ENCODE data around the gene TXN.

TXN gene

GRCh38 chr9:110251212-110251611, 5.1 kb downstream of the TXN start:
- H3K9ac ChIP-seq (ENCODE audit: low read depth, low read length) = no peak overlapping the region
- peaks cover 14% of the 10 kb centered on the region for H3K36me3 ChIP-seq (ENCODE audit: insufficient read depth, low read length)
- H3K4me1 ChIP-seq (ENCODE audit: insufficient read depth, low read length) = peaks cover 3% of the 10 kb centered on the region; the same call in 1 of the 2 replicates
- no peaks in the 10 kb centered on the region for H3K9me3 ChIP-seq (ENCODE audit: control insufficient read depth, insufficient read depth, low read length)

GRCh38 chr9:110249603-110250002, 6.7 kb downstream of the TXN start:
- no peak overlapping the region for H3K9ac ChIP-seq (ENCODE audit: low read depth, low read length)
- H3K36me3 ChIP-seq (ENCODE audit: insufficient read depth, low read length) = peaks cover 20% of the 10 kb centered on the region
- peaks cover 3% of the 10 kb centered on the region; the same call in 1 of the 2 replicates for H3K4me1 ChIP-seq (ENCODE audit: insufficient read depth, low read length)

GRCh38 chr9:110248361-110248760, 7.9 kb downstream of the TXN start:
- Histone ChIP-seq H3K9ac (ENCODE audit: low read depth, low read length) (no peak overlapping the region), H3K36me3 (ENCODE audit: insufficient read depth, low read length) (peaks cover 21% of the 10 kb centered on the region), H3K9me3 (ENCODE audit: control insufficient read depth, insufficient read depth, low read length) (no peaks in the 10 kb centered on the region), H3K4me1 (ENCODE audit: insufficient read depth, low read length) (0 out of 2 replicates have a peak, but pooled peaks cover 3% of the 10 kb centered on the region)

More at GRCh38 chr9:110249603-110250002, 6.7 kb downstream of the TXN start:
- H3K9me3 ChIP-seq (ENCODE audit: control insufficient read depth, insufficient read depth, low read length) = no peaks in the 10 kb centered on the region

GRCh38 chr9:110246214-110246613, 10.1 kb downstream of the TXN start:
- Histone ChIP-seq H3K9me3 (ENCODE audit: control insufficient read depth, insufficient read depth, low read length) (no peaks in the 10 kb centered on the region), H3K9ac (ENCODE audit: low read depth, low read length) (no peak overlapping the region), H3K36me3 (ENCODE audit: insufficient read depth, low read length) (peaks cover 28% of the 10 kb centered on the region), H3K4me1 (ENCODE audit: insufficient read depth, low read length) (peaks cover 4% of the 10 kb centered on the region; the same call in 1 of the 2 replicates)

- H3K36me3 ChIP-seq (ENCODE audit: insufficient read depth, low read length) = peaks cover 24% of the 10 kb centered on the region
- H3K4me1 ChIP-seq (ENCODE audit: insufficient read depth, low read length) = peaks cover 4% of the 10 kb centered on the region; the same call in 1 of the 2 replicates
- no peaks in the 10 kb centered on the region for H3K9me3 ChIP-seq (ENCODE audit: control insufficient read depth, insufficient read depth, low read length)
- no peak overlapping the region for H3K9ac ChIP-seq (ENCODE audit: low read depth, low read length)
Observed at GRCh38 chr9:110244616-110245015, 11.7 kb downstream of the TXN start.

GRCh38 chr9:110241858-110242321, 14.4 kb downstream of the TXN start:
- H3K9me3 ChIP-seq (ENCODE audit: control insufficient read depth, insufficient read depth, low read length) = no peaks in the 10 kb centered on the region
- peaks cover 4% of the 10 kb centered on the region; the same call in 1 of the 2 replicates for H3K4me1 ChIP-seq (ENCODE audit: insufficient read depth, low read length)
- peaks cover 18% of the 10 kb centered on the region for H3K36me3 ChIP-seq (ENCODE audit: insufficient read depth, low read length)
- no peak overlapping the region for H3K9ac ChIP-seq (ENCODE audit: low read depth, low read length)

GRCh38 chr9:110241260-110241857, 14.9 kb downstream of the TXN start:
- no peak overlapping the region for H3K9ac ChIP-seq (ENCODE audit: low read depth, low read length)
- peaks cover 4% of the 10 kb centered on the region; the same call in 1 of the 2 replicates for H3K4me1 ChIP-seq (ENCODE audit: insufficient read depth, low read length)
- H3K9me3 ChIP-seq (ENCODE audit: control insufficient read depth, insufficient read depth, low read length) = no peaks in the 10 kb centered on the region; the same call in 1 of the 2 replicates
- H3K36me3 ChIP-seq (ENCODE audit: insufficient read depth, low read length) = peaks cover 15% of the 10 kb centered on the region

GRCh38 chr9:110240198-110240597, 16.1 kb downstream of the TXN start:
- Histone ChIP-seq H3K4me1 (ENCODE audit: insufficient read depth, low read length) (peaks cover 4% of the 10 kb centered on the region; the same call in 1 of the 2 replicates), H3K9ac (ENCODE audit: low read depth, low read length) (no peak overlapping the region), H3K36me3 (ENCODE audit: insufficient read depth, low read length) (peaks cover 11% of the 10 kb centered on the region), H3K9me3 (ENCODE audit: control insufficient read depth, insufficient read depth, low read length) (peaks cover 5% of the 10 kb centered on the region; the same call in 1 of the 2 replicates)

GRCh38 chr9:110228321-110228720, 28.0 kb downstream of the TXN start:
- H3K36me3 ChIP-seq (ENCODE audit: insufficient read depth, low read length) = no peaks in the 10 kb centered on the region
- no peak overlapping the region for H3K9ac ChIP-seq (ENCODE audit: low read depth, low read length)
- H3K9me3 ChIP-seq (ENCODE audit: control insufficient read depth, insufficient read depth, low read length) = no peaks in the 10 kb centered on the region
- H3K4me1 ChIP-seq (ENCODE audit: insufficient read depth, low read length) = no peaks in the 10 kb centered on the region

- Histone ChIP-seq H3K9ac (ENCODE audit: low read depth, low read length) (no peak overlapping the region), H3K4me1 (ENCODE audit: insufficient read depth, low read length) (no peaks in the 10 kb centered on the region), H3K9me3 (ENCODE audit: control insufficient read depth, insufficient read depth, low read length) (no peaks in the 10 kb centered on the region), H3K36me3 (ENCODE audit: insufficient read depth, low read length) (no peaks in the 10 kb centered on the region)
Observed at GRCh38 chr9:110224583-110224982, 31.7 kb downstream of the TXN start.

- no peaks in the 10 kb centered on the region for H3K36me3 ChIP-seq (ENCODE audit: insufficient read depth, low read length)
- no peaks in the 10 kb centered on the region for H3K4me1 ChIP-seq (ENCODE audit: insufficient read depth, low read length)
- H3K9ac ChIP-seq (ENCODE audit: low read depth, low read length) = no peak overlapping the region
- no peaks in the 10 kb centered on the region for H3K9me3 ChIP-seq (ENCODE audit: control insufficient read depth, insufficient read depth, low read length)
Observed at GRCh38 chr9:110220809-110221208, 35.5 kb downstream of the TXN start.

GRCh38 chr9:110217656-110218099, 38.6 kb downstream of the TXN start:
- Histone ChIP-seq H3K36me3 (ENCODE audit: insufficient read depth, low read length) (no peaks in the 10 kb centered on the region), H3K9me3 (ENCODE audit: control insufficient read depth, insufficient read depth, low read length) (no peaks in the 10 kb centered on the region), H3K9ac (ENCODE audit: low read depth, low read length) (no peak overlapping the region), H3K4me1 (ENCODE audit: insufficient read depth, low read length) (no peaks in the 10 kb centered on the region)

GRCh38 chr9:110214586-110215355, 41.5 kb downstream of the TXN start:
- H3K9me3 ChIP-seq (ENCODE audit: control insufficient read depth, insufficient read depth, low read length) = peaks cover 4% of the 10 kb centered on the region; the same call in 1 of the 2 replicates
- H3K36me3 ChIP-seq (ENCODE audit: insufficient read depth, low read length) = no peaks in the 10 kb centered on the region
- no peaks in the 10 kb centered on the region for H3K4me1 ChIP-seq (ENCODE audit: insufficient read depth, low read length)
- no peak overlapping the region for H3K9ac ChIP-seq (ENCODE audit: low read depth, low read length)

- H3K9ac ChIP-seq (ENCODE audit: low read depth, low read length) = no peak overlapping the region
- H3K9me3 ChIP-seq (ENCODE audit: control insufficient read depth, insufficient read depth, low read length) = peaks cover 4% of the 10 kb centered on the region; the same call in 1 of the 2 replicates
- H3K4me1 ChIP-seq (ENCODE audit: insufficient read depth, low read length) = no peaks in the 10 kb centered on the region
- H3K36me3 ChIP-seq (ENCODE audit: insufficient read depth, low read length) = no peaks in the 10 kb centered on the region
Observed at GRCh38 chr9:110214090-110214489, 42.2 kb downstream of the TXN start.

All from ES-I3 (cell line).